22Rv1 (cell line): ENCODE measurements around the gene FNDC7.

Experiments used
- ZFX ChIP-seq: fragments of 450-650 bp; IDR thresholded peaks from 2 replicates; pipeline ENCODE4 v1.6.1; 2017; ENCODE audit warnings: antibody characterized with exemption, borderline replicate concordance
- TF ChIP-seq, protein P1 (sequence below): fragments of 450-650 bp; IDR thresholded peaks from 2 replicates; pipeline ENCODE4 v1.5.1; 2017; ENCODE audit warnings: mild to moderate bottlenecking

DNA sequence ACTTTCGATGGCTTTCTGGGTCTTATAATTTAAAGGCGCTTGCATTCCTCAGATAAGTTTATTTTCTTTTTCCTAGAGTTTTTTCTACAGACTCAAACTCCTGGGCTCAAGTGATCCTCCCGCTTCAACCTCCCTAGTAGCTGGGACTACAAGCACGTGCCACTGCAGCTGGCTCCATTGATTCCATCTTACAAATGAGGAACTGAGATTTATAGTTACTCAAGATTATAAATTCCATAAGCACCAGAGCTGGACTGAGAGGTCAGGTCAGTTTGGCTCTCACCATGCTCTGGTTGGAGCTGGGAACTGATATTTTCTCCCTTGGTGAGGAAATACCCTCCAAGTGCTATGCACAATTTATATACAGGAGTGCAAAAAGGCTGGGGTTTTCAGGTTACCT, 34.0 kb upstream of the FNDC7 start:
- TF ChIP-seq, protein P1, sequence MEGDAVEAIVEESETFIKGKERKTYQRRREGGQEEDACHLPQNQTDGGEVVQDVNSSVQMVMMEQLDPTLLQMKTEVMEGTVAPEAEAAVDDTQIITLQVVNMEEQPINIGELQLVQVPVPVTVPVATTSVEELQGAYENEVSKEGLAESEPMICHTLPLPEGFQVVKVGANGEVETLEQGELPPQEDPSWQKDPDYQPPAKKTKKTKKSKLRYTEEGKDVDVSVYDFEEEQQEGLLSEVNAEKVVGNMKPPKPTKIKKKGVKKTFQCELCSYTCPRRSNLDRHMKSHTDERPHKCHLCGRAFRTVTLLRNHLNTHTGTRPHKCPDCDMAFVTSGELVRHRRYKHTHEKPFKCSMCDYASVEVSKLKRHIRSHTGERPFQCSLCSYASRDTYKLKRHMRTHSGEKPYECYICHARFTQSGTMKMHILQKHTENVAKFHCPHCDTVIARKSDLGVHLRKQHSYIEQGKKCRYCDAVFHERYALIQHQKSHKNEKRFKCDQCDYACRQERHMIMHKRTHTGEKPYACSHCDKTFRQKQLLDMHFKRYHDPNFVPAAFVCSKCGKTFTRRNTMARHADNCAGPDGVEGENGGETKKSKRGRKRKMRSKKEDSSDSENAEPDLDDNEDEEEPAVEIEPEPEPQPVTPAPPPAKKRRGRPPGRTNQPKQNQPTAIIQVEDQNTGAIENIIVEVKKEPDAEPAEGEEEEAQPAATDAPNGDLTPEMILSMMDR = no peak
- no peak for TF ChIP-seq ZFX
